ENCODE measurements around the gene MUC16. TPM values are rescaled to one million over a fixed set of nuclear protein-coding genes. Genes with fewer than 3 reads are reported as not detected.
A peak's percentile ranks its signal among the peaks of the same experiment; 100 is the strongest.
"Not testable (repeated sequence)": the region's sequence is repeated elsewhere in the genome, so short reads cannot be mapped to it uniquely, and the experiment has no call there.

Gene MUC16
- total RNA-seq (2014; rRNA removed; shearing (Covaris generic)): not detected in 2 replicates

DNA sequence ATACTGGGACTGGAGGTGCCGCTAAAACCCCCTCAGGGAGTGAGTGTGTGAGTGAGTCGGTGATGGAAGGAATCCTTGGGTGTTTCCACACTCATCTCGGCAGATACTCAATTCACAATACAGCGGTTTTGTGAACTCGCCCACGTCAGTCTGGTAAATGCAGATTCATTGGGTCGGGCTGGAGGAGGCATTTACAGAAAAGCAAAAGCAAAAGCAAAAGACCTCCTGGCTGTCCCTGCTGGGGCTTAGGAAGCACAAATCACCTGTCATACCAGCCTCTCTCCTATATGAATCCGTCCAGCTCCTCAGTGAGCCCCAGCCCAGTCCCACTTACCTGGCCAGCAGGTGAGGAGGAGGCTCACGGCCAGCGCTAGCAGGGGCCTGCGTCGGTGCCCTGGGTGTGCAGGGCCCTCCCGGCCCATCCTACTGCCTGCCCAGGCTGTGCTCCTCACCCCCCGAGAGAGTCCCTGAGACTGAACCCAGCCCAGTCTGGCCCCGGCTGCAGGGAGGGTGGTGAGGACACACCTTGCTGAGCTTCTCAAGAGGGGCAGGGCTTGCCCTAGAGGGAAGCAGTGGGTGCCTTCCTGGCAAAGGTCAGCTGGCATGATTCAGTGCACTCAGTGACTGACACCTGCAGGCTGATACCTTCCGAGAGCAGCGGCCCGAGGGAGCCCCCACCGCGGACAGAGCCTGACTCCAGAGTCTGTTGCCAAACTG, at the start of gene MUC16:
Gene MUC16, minus strand, starts transcription at position 475 of the 717 bp plus-strand sequence.
- DNase-seq (ENCODE audit: low read depth): no peak

DNA sequence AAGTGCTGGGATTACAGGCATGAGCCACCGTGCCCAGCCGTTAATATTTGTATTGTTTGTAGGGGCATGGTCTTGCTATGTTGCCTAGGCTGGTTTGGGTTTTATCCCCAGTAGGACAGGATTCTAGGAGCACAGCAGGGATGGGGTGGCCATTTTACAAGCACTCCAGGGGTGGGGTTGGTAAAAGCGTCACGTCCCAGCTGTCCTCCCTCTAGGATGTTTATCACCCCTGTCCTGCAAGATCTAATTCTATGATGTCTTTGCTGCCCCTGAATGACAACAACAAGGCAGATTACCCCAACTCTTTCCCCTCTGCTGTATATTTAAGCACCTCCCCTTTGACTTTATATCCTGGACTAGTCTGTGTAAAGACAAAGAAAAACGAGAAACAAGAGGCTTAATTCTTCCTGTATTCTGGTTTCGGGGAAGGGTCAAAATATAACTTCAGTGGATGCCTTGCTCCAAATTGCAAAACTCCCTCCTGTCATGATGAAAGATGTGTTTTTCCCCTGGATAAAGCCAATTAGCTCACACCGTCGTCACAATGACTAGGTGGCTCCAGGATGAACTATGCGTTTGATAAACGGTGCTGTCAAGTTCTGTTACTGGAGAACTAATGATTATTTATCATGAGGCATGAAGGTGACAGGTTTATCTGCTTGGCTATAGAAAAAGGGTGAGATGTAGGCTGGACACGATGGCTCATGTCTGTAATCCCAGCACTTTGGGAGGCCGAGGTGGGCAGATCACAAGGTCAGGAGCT, 48.9 kb upstream of the MUC16 start:
- DNase-seq (ENCODE audit: low read depth): no peak

DNA sequence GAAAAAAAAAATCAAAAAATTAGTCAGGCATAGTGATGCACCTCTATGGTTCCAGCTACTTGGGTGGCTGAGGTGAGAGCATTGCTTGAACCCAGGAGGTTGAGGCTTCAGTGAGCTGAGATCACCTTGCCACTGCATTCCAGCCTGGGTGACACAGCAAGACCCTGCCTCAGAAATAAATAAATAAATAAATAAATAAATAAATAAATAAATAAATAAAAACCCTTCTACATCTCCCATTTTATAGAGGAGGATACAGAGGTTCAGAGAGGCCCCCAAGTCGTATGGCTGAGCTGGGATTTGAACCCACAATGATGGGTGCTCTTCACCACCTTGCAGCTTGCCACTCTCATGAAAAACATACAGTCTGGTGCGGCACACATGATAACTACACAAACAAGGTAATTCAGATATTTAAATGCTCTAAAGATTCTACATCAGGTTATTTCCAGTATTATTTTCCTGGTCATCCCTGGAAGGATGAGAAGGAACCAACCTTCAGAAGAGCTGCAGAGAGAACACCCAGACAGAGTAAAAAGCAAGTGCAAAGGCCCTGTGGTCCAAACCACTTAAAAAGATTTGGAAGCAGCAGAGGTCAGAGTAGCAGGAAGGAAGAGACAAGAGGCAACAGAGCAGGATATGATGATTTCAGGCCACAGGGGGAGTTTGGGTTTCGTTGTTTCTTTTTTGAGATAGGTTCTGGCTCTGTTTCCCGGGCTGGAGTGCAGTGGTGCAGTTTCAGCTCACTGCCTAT, 47.5 kb upstream of the MUC16 start:
- DNase-seq (ENCODE audit: low read depth): no peak

DNA sequence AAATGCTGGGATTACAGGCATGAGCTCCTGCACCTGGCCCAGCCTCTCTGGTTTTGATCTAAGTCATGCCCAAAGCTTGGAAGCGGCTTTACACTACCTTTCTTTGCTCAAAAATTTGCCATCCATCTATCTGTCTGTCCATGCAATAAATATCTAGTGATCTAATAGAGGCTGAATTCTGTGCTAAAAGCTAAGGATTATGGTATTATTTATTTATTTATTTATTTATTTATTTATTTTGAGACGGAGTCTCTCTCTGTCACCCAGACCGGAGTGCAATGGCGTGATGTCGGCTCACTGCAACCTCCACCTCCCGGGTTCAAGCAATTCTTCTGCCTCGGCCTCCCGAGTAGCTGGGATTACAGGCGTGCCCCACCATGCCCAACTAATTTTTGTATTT, 45.9 kb upstream of the MUC16 start:
- DNase-seq (ENCODE audit: low read depth): not testable (repeated sequence)

DNA sequence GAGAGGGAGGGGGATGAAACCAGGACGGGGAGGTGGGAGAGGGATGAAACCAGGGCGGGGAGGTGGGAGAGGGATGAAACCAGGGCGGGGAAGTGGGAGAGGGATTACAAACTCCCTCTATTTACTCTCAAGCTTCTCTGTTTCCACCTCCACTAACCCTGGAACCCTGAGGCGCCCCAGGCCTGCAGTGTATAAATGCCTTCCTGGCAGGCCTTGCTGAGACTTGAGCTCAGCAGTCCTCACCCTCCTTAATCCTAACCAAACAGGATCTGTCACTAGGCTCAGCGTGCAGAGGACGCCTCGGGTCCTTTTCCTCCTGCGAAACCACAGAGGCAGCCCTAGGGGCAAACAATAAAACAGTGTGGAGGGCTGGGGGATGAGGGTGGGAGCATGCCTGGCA, 44.6 kb upstream of the MUC16 start:
- DNase-seq (ENCODE audit: low read depth): peak; percentile 43

DNA sequence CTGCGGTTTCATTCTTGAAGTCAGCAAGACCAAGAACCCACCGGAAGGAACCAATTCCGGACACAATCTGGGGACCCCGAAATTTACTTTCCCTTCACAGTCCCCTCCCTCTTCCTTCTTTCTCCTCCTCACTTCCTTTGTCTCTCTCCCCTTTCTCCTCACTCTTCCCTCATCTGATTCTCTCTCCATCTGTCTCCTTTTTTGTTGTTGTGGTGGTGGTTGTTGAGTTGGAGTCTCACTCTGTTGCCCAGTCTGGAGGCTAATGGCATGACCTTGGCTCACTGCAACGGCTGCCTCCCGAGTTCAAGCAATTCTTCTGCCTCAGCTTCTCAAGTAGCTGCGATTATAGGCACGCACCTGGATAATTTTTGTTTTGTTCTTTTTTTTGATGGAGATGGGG, 44.0 kb upstream of the MUC16 start:
- DNase-seq (ENCODE audit: low read depth): no peak

DNA sequence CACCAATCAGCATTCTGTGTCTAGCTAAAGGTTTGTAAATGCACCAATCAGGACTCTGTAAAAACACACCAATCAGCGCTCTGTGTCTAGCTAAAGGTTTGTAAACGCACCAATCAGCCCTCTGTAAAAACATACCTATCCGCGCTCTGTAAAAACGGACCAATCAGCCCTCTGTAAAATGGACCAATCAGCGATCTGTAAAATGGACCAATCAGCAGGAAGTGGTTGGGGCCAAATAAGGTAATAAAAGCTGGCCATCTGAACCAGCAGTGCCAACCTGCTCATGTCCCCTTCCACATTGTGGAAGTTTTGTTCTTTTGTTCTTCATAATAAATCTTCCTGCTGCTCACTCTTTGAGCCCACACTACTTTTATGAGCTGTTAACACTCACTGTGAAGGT, 43.5 kb upstream of the MUC16 start:
- not testable (repeated sequence) for DNase-seq (ENCODE audit: low read depth)

DNA sequence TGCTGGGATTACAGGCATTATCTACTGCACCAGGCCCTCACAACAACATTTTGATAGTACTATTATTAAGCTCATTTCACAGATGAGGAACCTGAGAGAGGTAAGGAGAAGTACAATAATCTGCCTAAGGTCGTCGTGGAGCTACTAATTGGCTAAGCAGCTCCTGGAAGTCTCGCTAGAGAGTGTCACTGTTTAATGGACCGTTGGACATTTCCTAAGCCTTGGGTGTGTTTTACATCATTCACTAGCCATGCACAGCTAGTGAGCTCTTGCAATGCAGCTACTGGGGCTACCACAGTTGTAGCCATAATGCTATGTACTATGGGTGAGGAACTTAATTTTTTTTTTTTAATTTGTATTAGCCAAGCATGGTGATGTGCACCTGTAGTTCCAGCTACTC, 42.7 kb upstream of the MUC16 start:
- no peak for DNase-seq (ENCODE audit: low read depth)

DNA sequence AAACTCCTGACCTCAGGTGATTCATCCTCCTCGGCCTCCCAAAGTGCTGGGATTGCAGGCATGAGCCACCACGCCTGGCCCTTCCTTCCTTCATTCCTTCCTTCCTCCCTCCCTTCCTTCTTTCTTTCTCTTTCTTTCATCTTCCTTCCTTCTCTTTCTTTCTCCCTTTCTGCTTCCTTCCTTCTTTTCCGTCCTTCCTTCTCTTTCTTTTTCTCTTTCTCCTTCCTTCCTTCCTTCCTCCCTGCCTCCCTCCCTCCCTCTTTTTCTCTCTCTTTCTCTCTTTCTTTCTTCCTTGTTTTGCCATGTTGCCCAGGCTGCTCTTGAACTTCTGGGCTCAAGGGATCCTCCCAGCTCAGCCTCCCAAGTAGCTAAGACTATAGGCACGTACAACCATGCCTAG, 36.5 kb upstream of the MUC16 start:
- DNase-seq (ENCODE audit: low read depth): no peak

DNA sequence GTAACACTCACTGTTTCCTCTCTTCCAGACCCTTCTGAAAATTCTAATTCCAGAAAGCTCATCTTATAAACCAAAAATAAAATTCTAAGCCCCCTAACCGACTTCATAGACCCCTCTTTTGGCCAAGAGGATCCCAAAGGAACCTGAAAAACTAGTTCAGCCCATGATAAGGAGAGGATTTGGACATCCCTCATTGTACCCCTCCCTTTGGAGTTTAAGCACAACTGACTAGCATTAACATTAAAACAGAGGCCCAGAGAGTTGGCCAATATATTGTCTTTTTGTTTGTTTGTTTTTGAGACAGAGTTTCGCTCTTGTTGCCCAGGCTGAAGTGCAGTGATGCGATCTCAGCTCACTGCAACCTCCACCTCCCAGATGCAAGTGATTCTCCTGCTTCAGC, 34.2 kb upstream of the MUC16 start:
- DNase-seq (ENCODE audit: low read depth): no peak

DNA sequence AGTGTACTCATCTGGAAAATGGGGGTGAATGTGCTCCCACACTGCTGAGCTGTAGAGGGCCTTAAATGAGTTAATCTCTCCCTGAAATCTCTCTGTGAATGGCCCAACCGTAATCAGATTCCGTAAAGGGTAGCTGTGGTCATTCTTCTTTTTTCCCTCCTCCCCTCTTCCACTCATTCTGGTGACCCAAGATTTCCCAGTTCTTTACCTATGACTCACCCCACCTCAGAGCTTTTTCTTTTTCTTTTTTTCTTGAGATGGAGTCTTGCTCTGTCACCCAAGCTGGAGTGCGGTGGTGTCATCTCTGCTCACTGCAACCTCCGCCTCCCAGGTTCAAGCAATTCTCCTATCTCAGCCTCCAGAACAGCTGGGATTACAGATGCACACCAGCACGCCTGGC, 33.3 kb upstream of the MUC16 start:
- peak; percentile 49 for DNase-seq (ENCODE audit: low read depth)

DNA sequence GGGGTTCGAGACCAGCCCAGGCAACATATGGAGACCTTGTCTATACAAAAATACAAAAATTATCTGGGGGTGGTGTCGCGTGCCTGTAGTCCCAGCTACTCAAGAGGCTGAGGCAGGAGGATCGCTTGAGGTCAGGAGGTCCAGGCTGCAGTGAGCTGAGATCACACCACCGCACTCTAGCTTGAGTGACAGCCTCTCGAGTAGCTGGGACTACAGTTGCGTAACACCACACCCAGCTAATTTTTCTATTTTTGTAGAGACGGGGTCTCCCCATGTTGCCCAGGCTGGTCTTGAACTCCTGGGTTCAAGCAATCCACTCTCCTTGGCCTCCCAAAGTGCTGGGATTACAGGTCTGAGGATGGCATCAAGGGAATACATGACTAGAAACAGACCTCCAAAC, 30.8 kb upstream of the MUC16 start:
- DNase-seq (ENCODE audit: low read depth): no peak

DNA sequence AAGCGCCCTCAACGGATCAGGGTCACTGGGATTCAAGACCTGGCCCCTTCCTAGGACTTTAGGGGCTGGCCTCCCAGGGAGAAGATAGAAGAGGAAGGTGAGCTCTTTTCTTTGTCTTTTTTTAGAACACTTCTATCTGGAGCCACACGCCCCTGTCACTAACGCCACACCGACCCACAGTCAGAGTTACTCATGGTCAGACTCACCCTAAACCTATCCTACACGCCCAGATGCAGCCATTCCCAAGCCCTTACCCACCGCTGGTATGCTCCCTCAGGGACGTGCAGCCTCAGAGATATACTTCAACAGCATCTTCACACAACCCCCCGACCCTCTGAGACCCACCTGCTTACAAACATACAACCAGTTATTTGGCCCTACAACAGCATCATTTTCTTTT, 29.9 kb upstream of the MUC16 start:
- no peak for DNase-seq (ENCODE audit: low read depth)

DNA sequence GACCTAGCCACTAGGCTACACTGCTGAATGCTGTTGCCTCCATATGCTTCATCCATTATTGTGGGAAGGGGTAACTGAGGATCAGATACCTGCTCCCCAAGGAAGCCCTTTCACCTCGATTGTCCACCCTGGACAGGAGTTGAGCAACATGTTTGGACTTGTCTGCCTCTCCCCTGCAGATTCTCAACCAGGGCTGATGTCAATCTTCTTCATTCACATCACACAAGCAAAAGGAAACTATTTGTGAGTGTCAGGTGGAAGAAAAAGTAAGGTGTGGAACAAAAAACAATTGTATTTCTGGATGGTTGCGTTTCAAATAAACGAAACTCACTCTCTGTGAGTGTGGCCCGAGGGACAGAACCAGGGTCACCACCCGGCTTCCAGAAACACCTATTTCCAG, 29.5 kb upstream of the MUC16 start:
- DNase-seq (ENCODE audit: low read depth): no peak

DNA sequence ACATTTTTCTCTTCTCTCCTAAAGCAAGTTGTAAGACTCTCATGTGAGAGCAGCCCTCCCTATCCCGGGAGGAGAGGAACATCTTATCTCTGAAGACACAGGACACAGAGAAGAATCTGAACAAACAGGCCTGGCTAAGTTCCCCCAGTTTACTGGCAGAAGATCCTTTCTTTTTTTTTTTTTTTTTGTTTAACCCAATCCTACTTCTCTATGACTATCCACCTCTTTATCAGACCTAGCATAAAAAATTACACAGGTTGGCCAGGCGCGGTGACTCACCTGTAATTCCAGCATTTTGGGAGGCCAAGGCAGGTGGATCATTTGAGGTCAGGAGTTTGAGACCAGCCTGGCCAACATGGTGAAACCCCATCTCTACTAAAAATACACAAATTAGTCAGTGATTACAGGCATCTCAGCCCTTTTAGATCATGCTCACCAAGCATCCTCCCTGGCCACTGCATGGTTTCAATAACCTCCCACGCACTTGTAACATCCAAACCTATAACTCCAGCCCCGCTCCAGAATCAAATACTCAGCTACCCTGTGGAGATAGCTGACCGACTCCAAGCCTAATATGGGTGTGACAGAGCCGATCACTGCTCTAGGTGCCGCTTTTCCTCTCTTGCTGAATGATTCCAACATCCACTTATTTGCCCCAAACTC, 27.3 kb upstream of the MUC16 start:
- no peak for DNase-seq (ENCODE audit: low read depth)

DNA sequence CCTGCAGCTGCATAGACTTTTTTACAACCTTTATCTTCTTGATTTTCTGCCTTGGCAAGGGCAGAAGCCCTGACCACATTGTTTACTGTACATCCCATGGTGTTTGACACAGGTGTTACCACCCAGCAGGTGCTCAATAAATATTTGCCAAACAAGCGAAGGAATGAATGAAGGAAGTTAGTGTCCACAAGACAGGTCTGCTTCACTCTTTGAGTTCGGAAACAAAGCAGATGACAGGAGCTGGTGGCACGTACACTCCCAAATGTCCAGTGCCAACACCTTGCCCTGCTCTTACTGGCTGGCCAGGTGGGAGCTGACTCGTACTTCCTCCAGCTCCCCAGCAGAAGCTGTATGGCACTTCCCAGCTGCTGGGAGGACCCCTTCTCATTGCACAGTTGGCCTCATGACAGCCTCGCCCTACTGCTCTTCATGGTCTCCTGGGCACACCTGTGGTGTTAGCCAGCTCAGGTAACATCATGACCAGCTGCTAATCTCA, 22.0 kb upstream of the MUC16 start:
- no peak for DNase-seq (ENCODE audit: low read depth)

DNA sequence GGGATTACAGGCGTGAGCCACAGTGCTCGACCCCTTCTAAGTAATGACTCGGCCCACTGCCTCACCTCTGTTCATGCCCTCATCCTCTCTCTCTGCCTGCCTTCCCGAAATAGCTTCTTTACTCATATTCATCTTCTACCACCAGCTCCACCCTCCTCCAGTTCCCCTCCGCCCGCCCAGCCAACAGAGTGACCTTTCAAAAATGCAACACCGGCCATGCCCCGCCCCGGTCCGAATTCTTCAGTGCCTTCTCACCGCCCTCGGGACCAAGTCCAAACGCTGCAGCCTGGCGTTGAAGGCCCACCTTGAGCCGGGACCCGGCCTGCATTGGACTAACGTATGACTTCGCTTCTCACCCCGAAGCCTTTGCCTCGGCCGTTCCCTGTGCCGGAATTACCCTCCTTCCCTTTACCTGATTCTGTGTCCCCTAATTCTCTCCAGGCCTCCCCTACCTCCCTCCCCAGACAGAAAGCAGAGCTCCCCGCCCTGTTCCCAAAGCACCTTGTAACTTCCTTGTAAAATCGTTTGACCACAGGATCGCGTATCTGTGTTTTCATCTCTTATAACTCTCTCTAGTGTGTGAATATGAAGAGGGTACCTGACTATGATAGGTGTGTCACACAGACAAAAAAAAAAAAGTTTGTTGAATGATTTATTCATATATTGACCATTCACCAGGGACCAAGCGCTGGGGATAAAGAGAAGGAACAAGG, 8.1 kb upstream of the MUC16 start:
- peak; percentile 54 for DNase-seq (ENCODE audit: low read depth)

DNA sequence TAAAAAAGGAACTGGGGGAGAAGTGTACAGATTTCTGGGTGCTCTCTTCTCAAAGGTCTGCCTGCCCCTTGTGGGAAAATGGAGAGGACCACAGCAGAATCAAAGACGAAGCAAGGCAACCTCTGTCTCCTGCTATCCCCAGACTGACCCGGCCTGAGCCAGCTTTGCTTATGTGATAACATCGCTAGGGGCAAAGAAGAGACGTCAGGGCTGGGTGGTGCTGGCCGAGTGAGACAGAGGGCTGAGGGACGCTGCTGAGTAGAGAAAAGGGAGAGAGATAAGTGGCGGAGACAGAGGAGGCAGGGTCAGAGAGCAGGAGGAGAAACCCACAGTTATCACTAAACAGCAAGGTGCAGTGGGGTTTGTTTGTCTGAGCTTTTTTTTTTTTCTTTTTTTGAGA, 4.6 kb upstream of the MUC16 start:
- no peak for DNase-seq (ENCODE audit: low read depth)

DNA sequence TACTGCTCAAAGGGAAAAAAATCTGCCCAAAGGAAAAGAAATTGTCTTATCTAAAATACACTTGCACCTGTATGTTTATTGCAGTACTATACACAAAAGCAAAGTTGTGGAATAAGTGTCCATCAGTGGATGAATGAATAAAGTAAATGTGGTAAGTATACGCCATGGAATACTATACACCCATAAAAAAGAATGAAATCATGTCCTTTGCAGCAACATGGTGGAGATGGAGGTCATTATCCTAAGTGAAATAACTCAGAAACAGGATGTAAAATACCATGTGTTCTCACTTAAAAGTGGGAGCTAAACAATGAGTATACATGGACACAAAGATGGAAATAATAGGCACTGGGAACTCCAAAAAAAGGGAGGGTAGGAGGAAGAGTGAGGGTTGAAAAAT, 3.8 kb upstream of the MUC16 start:
- no peak for DNase-seq (ENCODE audit: low read depth)

DNA sequence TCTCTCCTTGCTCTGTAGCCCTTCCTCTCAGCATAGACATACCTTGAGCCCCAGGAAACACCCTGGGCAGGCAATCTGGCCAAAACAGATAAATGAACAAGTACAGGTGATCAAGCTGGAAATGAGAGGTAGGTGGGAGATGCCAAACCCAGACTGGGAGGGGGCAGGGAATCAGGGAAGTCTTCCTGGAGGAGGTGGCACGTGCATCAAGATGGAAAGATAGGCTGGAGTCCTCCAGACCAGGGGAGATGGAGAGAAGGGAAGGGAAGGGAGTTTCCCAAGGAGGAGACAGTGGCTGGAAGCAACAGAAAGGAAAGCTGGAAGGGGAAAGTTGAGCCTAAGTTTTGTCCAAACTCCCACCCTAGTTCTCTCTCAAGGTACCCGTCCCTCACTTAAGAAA, 1.7 kb upstream of the MUC16 start:
- no peak for DNase-seq (ENCODE audit: low read depth)

DNA sequence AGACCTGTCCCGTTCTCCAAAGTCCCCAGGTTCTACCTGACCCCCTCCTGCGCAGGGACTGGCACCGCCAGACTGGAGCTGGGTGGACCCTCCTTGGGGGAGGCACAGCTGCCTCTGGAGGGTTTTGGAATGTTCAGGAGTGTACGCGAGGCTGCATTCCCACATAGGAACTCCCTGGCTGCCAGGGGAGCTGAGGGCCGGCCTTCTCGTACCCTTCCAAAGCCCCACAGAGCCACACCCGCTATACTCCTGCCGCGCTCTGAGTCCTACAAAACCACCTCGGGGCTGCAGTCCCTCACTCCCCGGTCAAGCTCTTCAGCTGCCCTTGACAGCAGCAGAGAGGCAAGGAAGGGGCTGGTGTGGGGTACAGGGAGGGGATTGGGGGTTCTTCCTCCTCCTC, 484 bp upstream of the MUC16 start:
- DNase-seq (ENCODE audit: low read depth): no peak
